HCT116 (cell line): ENCODE measurements around the gene IRX6. TPM values are rescaled to one million over a fixed set of nuclear protein-coding genes. Genes with fewer than 3 reads are reported as not detected.

Experiments
- ATAC-seq: fragments of 200-7000 bp; cut with Tn5 transposase; 2 replicates; pipeline ENCODE4 v1.9.1; 2020; ENCODE audit warnings: mild to moderate bottlenecking, moderate library complexity
- BruUV-seq: library from RNA; stranded (reverse); fragments of 400-500 nt; replicated peaks from 2 replicates; lab custom pipeline; 2021; lab: Mats Ljungman, UMichigan
- CTCF ChIA-PET: fragments of 300-600 bp; sonication (Branson Sonifier 250); formaldehyde crosslinking; loops from one replicate; lab custom pipeline; 2021; ENCODE audit warnings: antibody characterized with exemption; lab: Charles Lee
- POLR2A ChIA-PET: fragments of 300-600, 350-600 bp; sonication (Branson Sonifier 250); formaldehyde crosslinking; loops from one replicate; lab custom pipeline; 2021; ENCODE audit warnings: antibody characterized with exemption; lab: Charles Lee
- RAD21 ChIA-PET, 2 experiments: fragments of 300-600 bp; sonication (Branson Sonifier 250); formaldehyde crosslinking; loops; one replicate each; lab custom pipeline; 2023; ENCODE audit warnings: low total read pairs in 2 of 2; ENCODE audit not compliant: uncharacterized antibody in 2 of 2, unreplicated experiment in 2 of 2, low non-redundant PET in 1 of 2; lab: Charles Lee
- DNase-seq: peaks from one replicate; pipeline ENCODE4 v3.0.0-alpha.2; 2010; ENCODE audit warnings: low read depth, low spot score
- H2AFZ ChIP-seq: fragments of 200-600 bp; shearing (Covaris generic), sonication (generic); 2 replicates; pipeline ENCODE4 v1.6.1; 2017; ENCODE audit warnings: low read depth, mixed run types, mixed read lengths, antibody characterized with exemption, low read length; ENCODE audit not compliant: poor library complexity, severe bottlenecking
- H3K27ac ChIP-seq: 2 replicates; pipeline ENCODE4 v1.5.1; 2012; ENCODE audit warnings: low read depth, low read length
- H3K27me3 ChIP-seq: fragments of 200-600 bp; sonication (generic); 2 replicates; pipeline ENCODE4 v1.6.1; 2016; ENCODE audit warnings: mixed run types, low read length, mixed read lengths; ENCODE audit not compliant: insufficient read depth
- H3K36me3 ChIP-seq, 2 experiments: fragments of 200-500 bp in 1 of 2; fragments of 200-600 bp in 1 of 2; sonication (Bioruptor generic) in 1 of 2; sonication (generic) in 1 of 2; 2 replicates each; pipeline versions ENCODE4 v1.5.1 to v1.6.1; 2014 to 2016; ENCODE audit warnings: low read length in 2 of 2, inconsistent platforms in 1 of 2, mixed read lengths in 1 of 2, mixed run types in 1 of 2; ENCODE audit not compliant: insufficient read depth in 2 of 2, control insufficient read depth in 1 of 2
- H3K4me1 ChIP-seq, 2 experiments: fragments of 200-600 bp in 1 of 2; sonication (generic) in 1 of 2; 2 replicates each; pipeline versions ENCODE4 v1.5.1 to v1.6.1; 2012 to 2017; ENCODE audit warnings: low read length in 2 of 2, inconsistent platforms in 1 of 2, mild to moderate bottlenecking in 1 of 2, mixed read lengths in 1 of 2, mixed run types in 1 of 2, moderate library complexity in 1 of 2; ENCODE audit not compliant: insufficient read depth in 2 of 2, control insufficient read depth in 1 of 2
- H3K4me2 ChIP-seq: fragments of 200-600 bp; sonication (generic); 2 replicates; pipeline ENCODE4 v1.6.1; 2017; ENCODE audit warnings: mixed run types, low read length, mixed read lengths
- H3K4me3 ChIP-seq, 2 experiments: fragments of 200-600 bp in 1 of 2; sonication (generic) in 1 of 2; replicated peaks in 1 of 2; 2 replicates each; pipeline ENCODE4 v1.5.1; 2011 to 2016; ENCODE audit warnings: low read length in 2 of 2, control low read depth in 1 of 2, low read depth in 1 of 2, mild to moderate bottlenecking in 1 of 2, mixed read lengths in 1 of 2, mixed run types in 1 of 2
- H3K79me2 ChIP-seq: fragments of 200-600 bp; sonication (generic); 2 replicates; pipeline ENCODE4 v1.6.1; 2017; ENCODE audit warnings: mild to moderate bottlenecking, mixed run types, low read length, moderate library complexity, mixed read lengths; ENCODE audit not compliant: insufficient read depth
- H3K9ac ChIP-seq: fragments of 200-600 bp; sonication (generic); 2 replicates; pipeline ENCODE4 v1.6.1; 2016; ENCODE audit warnings: low read length, mixed read lengths
- H3K9me2 ChIP-seq: fragments of 200-600 bp; sonication (generic), shearing (Covaris generic); 2 replicates; pipeline ENCODE4 v1.6.1; 2017; ENCODE audit warnings: mixed run types, mild to moderate bottlenecking, moderate library complexity; ENCODE audit not compliant: insufficient read depth
- H3K9me3 ChIP-seq, 2 experiments: fragments of 200-500 bp in 1 of 2; fragments of 200-600 bp in 1 of 2; sonication (Bioruptor generic) in 1 of 2; sonication (generic) in 1 of 2; 2 replicates each; pipeline ENCODE4 v1.6.1; 2014 to 2017; ENCODE audit warnings: low read length in 2 of 2, mixed read lengths in 2 of 2, inconsistent platforms in 1 of 2, low read depth in 1 of 2, mild to moderate bottlenecking in 1 of 2, mixed run types in 1 of 2, moderate library complexity in 1 of 2; ENCODE audit not compliant: control insufficient read depth in 1 of 2, insufficient read depth in 1 of 2
- H4K20me1 ChIP-seq: fragments of 200-600 bp; sonication (generic), shearing (Covaris generic); 2 replicates; pipeline ENCODE4 v1.6.1; 2017; ENCODE audit warnings: mixed run types, mild to moderate bottlenecking, moderate library complexity; ENCODE audit not compliant: insufficient read depth
- CBX3 ChIP-seq: IDR thresholded peaks from 2 replicates; pipeline ENCODE4 v1.6.1; 2012; ENCODE audit warnings: low read depth
- CEBPB ChIP-seq: IDR thresholded peaks from 2 replicates; pipeline ENCODE4 v1.6.1; 2012; ENCODE audit warnings: low read depth
- EGR1 ChIP-seq: IDR thresholded peaks from 2 replicates; pipeline ENCODE4 v1.6.1; 2012; ENCODE audit warnings: low read depth
- ELF1 ChIP-seq: IDR thresholded peaks from 2 replicates; pipeline ENCODE4 v1.6.1; 2012; ENCODE audit warnings: low read depth, borderline replicate concordance
- JUND ChIP-seq: IDR thresholded peaks from 2 replicates; pipeline ENCODE4 v1.6.1; 2012
- POLR2A ChIP-seq: IDR thresholded peaks from 2 replicates; pipeline ENCODE4 v1.7.0; 2011; ENCODE audit warnings: borderline replicate concordance; ENCODE audit not compliant: insufficient read depth, insufficient read length; ENCODE audit errors: extremely low read depth
- SP1 ChIP-seq: IDR thresholded peaks from 2 replicates; pipeline ENCODE4 v1.6.1; 2012; ENCODE audit warnings: low read depth
- SRF ChIP-seq: IDR thresholded peaks from 2 replicates; pipeline ENCODE4 v1.6.1; 2012; ENCODE audit warnings: low read depth
- intact Hi-C: fragments of 100-400 bp; cut with micrococcal nuclease; formaldehyde crosslinking; loops from 2 replicates; pipeline ENCODE4 v1.10.0; 2022
- total RNA-seq: library from RNA; stranded (reverse); gene quantifications from one replicate; pipeline ENCODE4 v1.2.1, GENCODE V29; 2021; ENCODE audit not compliant: unreplicated experiment
- TF ChIP-seq, protein P1 (sequence below): IDR thresholded peaks from 2 replicates; pipeline ENCODE4 v1.6.1; 2011; ENCODE audit warnings: mild to moderate bottlenecking, low read length, moderate library complexity; ENCODE audit not compliant: insufficient replicate concordance; ENCODE audit errors: extremely low read depth
- TF ChIP-seq, protein P2 (sequence below): IDR thresholded peaks from 2 replicates; pipeline ENCODE4 v1.6.1; 2012
- TF ChIP-seq, protein P3 (sequence below): IDR thresholded peaks from 2 replicates; pipeline ENCODE4 v1.6.1; 2012; ENCODE audit warnings: low read depth

Gene IRX6
- total RNA-seq, 1 experiment from 2014 or later = not detected

DNA sequence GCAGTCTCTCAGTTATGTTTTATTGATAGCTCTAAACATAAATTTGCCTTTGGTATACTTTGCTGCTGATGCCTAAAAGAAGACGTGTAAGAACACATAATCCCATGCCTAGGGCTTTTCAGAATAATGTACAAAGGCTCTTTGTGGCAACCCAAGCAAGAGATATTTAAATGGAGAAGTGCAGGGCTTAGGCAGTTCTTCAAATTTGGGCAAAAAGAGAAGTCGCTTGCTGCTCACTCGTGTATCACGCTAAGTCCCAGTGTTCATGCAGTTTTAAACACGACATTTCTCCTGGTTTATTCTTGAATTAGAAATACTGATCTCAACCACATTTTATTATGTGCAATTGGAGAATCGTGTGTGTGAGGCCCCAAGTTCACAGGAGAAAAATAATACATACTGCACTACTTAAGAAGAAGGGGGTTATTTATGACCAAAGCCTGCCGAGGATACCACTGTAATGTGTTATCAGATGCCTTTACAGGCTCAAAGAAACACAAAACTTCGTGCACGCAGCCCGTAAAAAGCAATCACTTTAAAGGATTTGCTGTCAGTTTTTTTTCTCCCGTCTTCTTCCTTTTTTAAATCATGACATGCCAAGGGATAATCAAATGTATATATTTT is 22.5 kb upstream of the IRX6 start:
- H3K9me2 ChIP-seq = no peaks in the 10 kb centered on the region
- DNase-seq (no peak), ATAC-seq (no peak)
- intact Hi-C loops = no loop called here
- H3K4me2 ChIP-seq = no peak overlapping the region
- ChIA-PET POLR2A (no interaction called here), CTCF (no interaction called here), RAD21 (no interaction called here)
- no peaks in the 10 kb centered on the region for H3K9me3 ChIP-seq
- no TSS peak for BruUV-seq
- no peaks in the 10 kb centered on the region for H3K79me2 ChIP-seq
- peaks cover 0 to 13% of the 10 kb centered on the region in 2 experiments; a peak in 1 of 4 replicates for H3K4me1 ChIP-seq
- H3K4me3 ChIP-seq = no peak overlapping the region
- H3K27ac ChIP-seq = no peak overlapping the region
- no peaks in the 10 kb centered on the region for H4K20me1 ChIP-seq
- peaks cover 69% of the 10 kb centered on the region for H3K27me3 ChIP-seq
- no peak overlapping the region for H3K9ac ChIP-seq
- no peak overlapping the region for H2AFZ ChIP-seq
- no peaks in the 10 kb centered on the region for H3K36me3 ChIP-seq
- TF ChIP-seq SP1 = no peak
- TF ChIP-seq, protein P1, sequence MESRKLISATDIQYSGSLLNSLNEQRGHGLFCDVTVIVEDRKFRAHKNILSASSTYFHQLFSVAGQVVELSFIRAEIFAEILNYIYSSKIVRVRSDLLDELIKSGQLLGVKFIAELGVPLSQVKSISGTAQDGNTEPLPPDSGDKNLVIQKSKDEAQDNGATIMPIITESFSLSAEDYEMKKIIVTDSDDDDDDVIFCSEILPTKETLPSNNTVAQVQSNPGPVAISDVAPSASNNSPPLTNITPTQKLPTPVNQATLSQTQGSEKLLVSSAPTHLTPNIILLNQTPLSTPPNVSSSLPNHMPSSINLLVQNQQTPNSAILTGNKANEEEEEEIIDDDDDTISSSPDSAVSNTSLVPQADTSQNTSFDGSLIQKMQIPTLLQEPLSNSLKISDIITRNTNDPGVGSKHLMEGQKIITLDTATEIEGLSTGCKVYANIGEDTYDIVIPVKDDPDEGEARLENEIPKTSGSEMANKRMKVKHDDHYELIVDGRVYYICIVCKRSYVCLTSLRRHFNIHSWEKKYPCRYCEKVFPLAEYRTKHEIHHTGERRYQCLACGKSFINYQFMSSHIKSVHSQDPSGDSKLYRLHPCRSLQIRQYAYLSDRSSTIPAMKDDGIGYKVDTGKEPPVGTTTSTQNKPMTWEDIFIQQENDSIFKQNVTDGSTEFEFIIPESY = no peak
- TF ChIP-seq, protein P2, sequence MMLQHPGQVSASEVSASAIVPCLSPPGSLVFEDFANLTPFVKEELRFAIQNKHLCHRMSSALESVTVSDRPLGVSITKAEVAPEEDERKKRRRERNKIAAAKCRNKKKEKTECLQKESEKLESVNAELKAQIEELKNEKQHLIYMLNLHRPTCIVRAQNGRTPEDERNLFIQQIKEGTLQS = no peak
- no peak for TF ChIP-seq JUND
- no peak for TF ChIP-seq ELF1
- no peak for TF ChIP-seq POLR2A

DNA sequence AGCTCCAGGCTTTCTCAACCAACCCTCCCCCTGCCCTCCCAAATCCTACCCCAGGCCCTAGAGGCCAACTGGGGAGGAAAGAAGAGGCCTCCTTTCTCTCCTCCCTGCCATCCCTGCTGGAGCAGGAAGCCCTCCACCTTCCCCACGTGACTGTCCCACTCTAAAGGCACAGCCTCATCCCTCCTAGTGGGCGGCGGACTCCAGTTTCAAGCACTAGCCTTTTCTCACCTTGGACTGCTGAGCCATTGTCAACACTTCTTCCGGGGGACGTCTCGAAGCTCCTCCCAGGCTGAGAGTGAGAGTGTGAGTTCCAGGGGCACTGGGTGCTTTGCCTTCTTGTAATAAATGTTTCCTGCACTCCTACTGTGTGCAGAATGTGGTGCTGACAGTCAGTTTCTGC is 21.4 kb upstream of the IRX6 start:
- DNase-seq (no peak), ATAC-seq (no peak)
- CTCF ChIA-PET = no interaction called here
- Histone ChIP-seq H3K9me3 (no peaks in the 10 kb centered on the region), H3K4me3 (no peak overlapping the region), H3K27ac (no peak overlapping the region), H2AFZ (no peak overlapping the region), H3K9ac (no peak overlapping the region), H3K9me2 (no peaks in the 10 kb centered on the region), H3K27me3 (peaks cover 78% of the 10 kb centered on the region), H3K4me2 (no peak overlapping the region)
- TF ChIP-seq CBX3 (no peak), POLR2A (no peak), SRF (no peak), EGR1 (no peak), ELF1 (no peak), CEBPB (no peak)
- TF ChIP-seq, protein P3, sequence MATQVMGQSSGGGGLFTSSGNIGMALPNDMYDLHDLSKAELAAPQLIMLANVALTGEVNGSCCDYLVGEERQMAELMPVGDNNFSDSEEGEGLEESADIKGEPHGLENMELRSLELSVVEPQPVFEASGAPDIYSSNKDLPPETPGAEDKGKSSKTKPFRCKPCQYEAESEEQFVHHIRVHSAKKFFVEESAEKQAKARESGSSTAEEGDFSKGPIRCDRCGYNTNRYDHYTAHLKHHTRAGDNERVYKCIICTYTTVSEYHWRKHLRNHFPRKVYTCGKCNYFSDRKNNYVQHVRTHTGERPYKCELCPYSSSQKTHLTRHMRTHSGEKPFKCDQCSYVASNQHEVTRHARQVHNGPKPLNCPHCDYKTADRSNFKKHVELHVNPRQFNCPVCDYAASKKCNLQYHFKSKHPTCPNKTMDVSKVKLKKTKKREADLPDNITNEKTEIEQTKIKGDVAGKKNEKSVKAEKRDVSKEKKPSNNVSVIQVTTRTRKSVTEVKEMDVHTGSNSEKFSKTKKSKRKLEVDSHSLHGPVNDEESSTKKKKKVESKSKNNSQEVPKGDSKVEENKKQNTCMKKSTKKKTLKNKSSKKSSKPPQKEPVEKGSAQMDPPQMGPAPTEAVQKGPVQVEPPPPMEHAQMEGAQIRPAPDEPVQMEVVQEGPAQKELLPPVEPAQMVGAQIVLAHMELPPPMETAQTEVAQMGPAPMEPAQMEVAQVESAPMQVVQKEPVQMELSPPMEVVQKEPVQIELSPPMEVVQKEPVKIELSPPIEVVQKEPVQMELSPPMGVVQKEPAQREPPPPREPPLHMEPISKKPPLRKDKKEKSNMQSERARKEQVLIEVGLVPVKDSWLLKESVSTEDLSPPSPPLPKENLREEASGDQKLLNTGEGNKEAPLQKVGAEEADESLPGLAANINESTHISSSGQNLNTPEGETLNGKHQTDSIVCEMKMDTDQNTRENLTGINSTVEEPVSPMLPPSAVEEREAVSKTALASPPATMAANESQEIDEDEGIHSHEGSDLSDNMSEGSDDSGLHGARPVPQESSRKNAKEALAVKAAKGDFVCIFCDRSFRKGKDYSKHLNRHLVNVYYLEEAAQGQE = no peak
- TF ChIP-seq, all 23 proteins: peak for 0
- RAD21 ChIA-PET = no interaction called here
- Histone ChIP-seq H3K4me1 (peaks cover 0 to 5% of the 10 kb centered on the region in 2 experiments; a peak in 1 of 4 replicates), H3K36me3 (no peaks in the 10 kb centered on the region), H3K79me2 (no peaks in the 10 kb centered on the region), H4K20me1 (no peaks in the 10 kb centered on the region)
- POLR2A ChIA-PET = no interaction called here
- BruUV-seq = no TSS peak
- intact Hi-C loops = no loop called here
